Lower leg skin (tissue), 3 donors: ENCODE measurements around the gene WNT7B.

Experiments used
- POLR2A ChIP-seq, 2 donors: fragments of 450-650 bp; IDR thresholded peaks; one replicate each; pipeline ENCODE4 v1.6.1; 2016 to 2017; ENCODE audit warnings: antibody characterized with exemption in 2 of 2, mild to moderate bottlenecking in 1 of 2, moderate library complexity in 1 of 2
- TF ChIP-seq, protein P1 (sequence below), 3 donors: fragments of 450-650 bp; IDR thresholded peaks; one replicate each; pipeline ENCODE4 v1.5.1; 2016; ENCODE audit warnings: antibody characterized with exemption in 3 of 3, mild to moderate bottlenecking in 3 of 3, moderate library complexity in 2 of 3

DNA sequence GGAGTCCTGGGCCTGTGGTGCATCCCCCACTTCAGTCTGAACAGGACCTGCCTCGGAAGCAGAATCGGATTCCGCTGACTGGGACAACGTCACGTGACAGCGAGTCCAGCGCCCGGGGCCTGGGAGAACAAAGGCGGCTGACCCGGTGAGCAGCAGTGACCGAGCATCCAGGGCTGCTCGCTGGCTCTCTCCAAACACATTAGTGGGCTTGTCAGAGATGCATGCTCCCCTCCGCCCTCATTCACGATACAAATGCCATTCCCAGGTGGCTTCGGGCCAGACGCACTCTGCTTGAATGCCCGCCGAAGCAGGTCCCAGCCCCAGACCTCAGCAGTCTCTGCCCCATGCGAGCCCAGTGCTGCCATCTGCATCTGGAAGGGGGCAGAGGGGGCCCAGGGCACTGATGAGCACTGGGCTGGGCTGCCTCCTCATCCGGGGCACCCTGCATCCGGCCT is 91.0 kb downstream of the WNT7B start:
- no peak for TF ChIP-seq POLR2A (IDR thresholded peaks at IDR 0.05)
- TF ChIP-seq, protein P1, sequence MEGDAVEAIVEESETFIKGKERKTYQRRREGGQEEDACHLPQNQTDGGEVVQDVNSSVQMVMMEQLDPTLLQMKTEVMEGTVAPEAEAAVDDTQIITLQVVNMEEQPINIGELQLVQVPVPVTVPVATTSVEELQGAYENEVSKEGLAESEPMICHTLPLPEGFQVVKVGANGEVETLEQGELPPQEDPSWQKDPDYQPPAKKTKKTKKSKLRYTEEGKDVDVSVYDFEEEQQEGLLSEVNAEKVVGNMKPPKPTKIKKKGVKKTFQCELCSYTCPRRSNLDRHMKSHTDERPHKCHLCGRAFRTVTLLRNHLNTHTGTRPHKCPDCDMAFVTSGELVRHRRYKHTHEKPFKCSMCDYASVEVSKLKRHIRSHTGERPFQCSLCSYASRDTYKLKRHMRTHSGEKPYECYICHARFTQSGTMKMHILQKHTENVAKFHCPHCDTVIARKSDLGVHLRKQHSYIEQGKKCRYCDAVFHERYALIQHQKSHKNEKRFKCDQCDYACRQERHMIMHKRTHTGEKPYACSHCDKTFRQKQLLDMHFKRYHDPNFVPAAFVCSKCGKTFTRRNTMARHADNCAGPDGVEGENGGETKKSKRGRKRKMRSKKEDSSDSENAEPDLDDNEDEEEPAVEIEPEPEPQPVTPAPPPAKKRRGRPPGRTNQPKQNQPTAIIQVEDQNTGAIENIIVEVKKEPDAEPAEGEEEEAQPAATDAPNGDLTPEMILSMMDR (IDR thresholded peaks at IDR 0.05), result no peak
